GM19193 (cell line): ENCODE results near the gene TLE6.

Source experiments
- POLR2A ChIP-seq: IDR thresholded peaks from 4 replicates; pipeline ENCODE4 v1.6.1; 2011; ENCODE audit not compliant: insufficient read depth, insufficient read length; ENCODE audit errors: extremely low read depth

The TLE6 gene

GRCh38 chr19:2964874-2965273 lies 12.5 kb upstream of the TLE6 start:
- TF ChIP-seq POLR2A: no peak

DNA sequence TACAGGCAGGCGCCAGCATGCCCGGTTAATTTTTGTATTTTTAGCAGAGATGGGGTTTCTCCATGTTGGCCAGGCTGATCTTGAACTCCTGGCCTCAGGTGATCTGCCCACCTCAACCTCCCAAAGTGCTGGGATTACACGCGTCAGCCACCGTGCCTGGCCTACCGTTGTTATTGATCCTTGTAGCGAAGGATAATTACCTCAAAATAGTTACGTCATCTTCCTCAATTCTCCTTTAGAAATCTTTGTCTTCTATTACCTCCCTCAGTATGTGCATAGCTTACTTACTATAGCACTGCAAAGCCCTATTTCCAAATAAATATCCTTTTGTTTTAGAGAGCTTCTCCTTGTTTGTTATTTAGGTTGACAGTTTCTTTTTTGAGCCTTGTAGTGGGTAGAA lies 9.4 kb upstream of the TLE6 start:
- no peak for TF ChIP-seq POLR2A

- TF ChIP-seq POLR2A: no peak
Observed at GRCh38 chr19:2969104-2969504, 8.3 kb upstream of the TLE6 start.

- no peak for TF ChIP-seq POLR2A
Observed at GRCh38 chr19:2970201-2970835, 7.0 kb upstream of the TLE6 start.

GRCh38 chr19:2973229-2973628 lies 4.1 kb upstream of the TLE6 start:
- TF ChIP-seq POLR2A: no peak

- TF ChIP-seq POLR2A: no peak
Observed at GRCh38 chr19:2974342-2975041, 2.9 kb upstream of the TLE6 start.

GRCh38 chr19:2976609-2977000 lies 759 bp upstream of the TLE6 start:
- TF ChIP-seq POLR2A: no peak

- no peak for TF ChIP-seq POLR2A
Observed at GRCh38 chr19:2977746-2978138, 378 bp downstream of the TLE6 start.

DNA sequence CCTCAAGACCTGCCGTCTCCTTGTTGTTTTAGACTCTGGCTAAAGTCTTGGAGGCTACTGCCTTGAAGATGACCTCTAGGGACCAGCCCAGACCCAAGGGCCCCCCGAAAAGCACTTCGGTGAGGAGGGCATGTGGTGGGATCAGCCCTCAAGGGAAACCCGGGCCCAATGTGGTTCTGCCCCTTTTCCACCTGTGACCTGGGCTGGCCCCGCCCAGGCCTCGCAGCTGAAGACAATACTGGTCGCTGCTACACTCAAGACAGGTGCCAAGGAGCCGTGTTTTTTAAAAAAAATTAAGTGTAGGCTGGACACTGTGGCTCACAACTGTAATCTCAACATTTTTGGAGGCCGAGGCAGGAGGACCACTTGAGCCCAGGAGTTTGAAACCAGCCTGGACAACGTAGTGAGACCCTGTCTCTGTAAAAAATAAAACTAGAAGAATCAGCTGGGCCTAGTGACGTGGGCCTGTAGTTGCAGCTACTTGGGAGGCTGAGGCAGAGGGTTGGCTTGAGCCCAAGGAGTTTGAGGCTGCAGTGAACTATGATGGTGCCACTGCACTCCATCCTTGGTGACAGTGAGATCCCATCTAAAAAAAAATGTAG lies 903 bp downstream of the TLE6 start:
- TF ChIP-seq POLR2A: no peak

GRCh38 chr19:2978772-2979171 lies 1.4 kb downstream of the TLE6 start:
- TF ChIP-seq POLR2A: no peak

DNA sequence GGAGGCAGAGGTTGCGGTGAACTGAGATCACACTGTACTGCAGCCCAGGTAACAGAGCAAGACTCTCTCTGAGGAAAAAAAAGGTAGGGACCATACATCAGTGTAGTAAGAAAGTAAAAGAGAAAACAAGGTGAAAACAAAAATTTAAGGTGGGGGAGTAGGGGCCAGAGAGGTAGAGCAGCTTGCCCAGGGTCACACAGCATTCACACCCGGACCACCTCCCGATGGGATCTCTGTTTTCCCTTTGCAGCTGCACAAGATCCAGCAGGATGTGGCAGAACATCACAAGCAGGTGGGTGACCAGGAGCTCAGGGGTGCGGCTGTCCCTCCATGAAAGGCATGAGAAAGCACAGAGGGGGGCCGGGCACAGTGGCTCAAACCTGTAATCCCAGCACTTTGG lies 4.5 kb downstream of the TLE6 start:
- TF ChIP-seq POLR2A: no peak

DNA sequence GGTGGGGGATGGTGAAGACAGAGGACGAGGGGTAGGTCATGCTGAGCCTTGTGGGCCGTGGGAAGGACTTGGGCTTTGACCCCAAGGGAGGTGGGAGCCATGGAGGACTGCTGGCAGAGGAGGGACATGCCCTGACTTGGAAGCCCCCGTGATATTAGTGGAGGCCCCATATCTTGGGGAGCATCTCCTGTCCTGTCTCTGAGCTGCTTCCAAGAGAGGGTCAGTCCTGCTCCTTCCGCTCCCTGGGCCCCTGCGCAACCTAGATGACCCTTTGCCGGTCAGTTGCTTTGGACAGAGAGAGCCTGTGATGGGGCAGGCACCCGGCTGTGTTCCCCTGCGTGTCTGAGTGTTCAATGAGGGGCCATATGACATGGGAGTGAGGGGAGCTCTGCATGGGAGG lies 5.2 kb downstream of the TLE6 start:
- TF ChIP-seq POLR2A: no peak

GRCh38 chr19:2982983-2983350 lies 5.6 kb downstream of the TLE6 start:
- TF ChIP-seq POLR2A: no peak

- TF ChIP-seq POLR2A: no peak
Observed at GRCh38 chr19:2983351-2984214, 6.2 kb downstream of the TLE6 start.

GRCh38 chr19:2984215-2984528 lies 6.8 kb downstream of the TLE6 start:
- no peak for TF ChIP-seq POLR2A
